ENCODE measurements around the gene PGLYRP4.

Gene PGLYRP4

GRCh38 chr1:153366261-153366660 is 17.6 kb upstream of the PGLYRP4 start:
- no peak overlapping the region for H3K4me3 ChIP-seq (ENCODE audit: low read depth, low read length)
- no peak for DNase-seq (ENCODE audit: low read depth)
- no peak for TF ChIP-seq CTCF (IDR thresholded peaks at IDR 0.05; ENCODE audit: control insufficient read depth, extremely low read depth, insufficient read depth)

DNA sequence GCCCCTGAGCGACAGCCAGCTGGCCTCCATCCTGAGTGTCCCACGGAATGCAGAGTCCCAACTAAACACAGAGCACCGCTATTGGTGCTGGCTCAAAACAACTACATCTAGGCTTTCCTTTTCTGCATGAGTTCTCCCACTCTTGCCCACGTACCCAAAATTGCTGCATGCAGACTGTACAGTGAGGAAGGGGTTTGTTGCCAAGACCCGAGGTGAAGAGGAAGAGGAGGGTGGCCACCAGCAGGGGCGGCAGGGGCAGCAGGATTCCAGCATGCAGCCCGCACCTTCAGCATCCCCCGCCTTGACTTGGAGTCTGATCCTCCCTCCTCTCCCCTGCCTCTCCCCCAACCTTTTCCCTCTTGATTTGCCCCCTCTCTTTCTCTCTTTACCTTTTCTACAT is 17.1 kb upstream of the PGLYRP4 start:
- no peak overlapping the region for H3K4me3 ChIP-seq (ENCODE audit: low read depth, low read length)
- no peak for TF ChIP-seq CTCF (IDR thresholded peaks at IDR 0.05; ENCODE audit: control insufficient read depth, extremely low read depth, insufficient read depth)
- DNase-seq (ENCODE audit: low read depth): no peak

DNA sequence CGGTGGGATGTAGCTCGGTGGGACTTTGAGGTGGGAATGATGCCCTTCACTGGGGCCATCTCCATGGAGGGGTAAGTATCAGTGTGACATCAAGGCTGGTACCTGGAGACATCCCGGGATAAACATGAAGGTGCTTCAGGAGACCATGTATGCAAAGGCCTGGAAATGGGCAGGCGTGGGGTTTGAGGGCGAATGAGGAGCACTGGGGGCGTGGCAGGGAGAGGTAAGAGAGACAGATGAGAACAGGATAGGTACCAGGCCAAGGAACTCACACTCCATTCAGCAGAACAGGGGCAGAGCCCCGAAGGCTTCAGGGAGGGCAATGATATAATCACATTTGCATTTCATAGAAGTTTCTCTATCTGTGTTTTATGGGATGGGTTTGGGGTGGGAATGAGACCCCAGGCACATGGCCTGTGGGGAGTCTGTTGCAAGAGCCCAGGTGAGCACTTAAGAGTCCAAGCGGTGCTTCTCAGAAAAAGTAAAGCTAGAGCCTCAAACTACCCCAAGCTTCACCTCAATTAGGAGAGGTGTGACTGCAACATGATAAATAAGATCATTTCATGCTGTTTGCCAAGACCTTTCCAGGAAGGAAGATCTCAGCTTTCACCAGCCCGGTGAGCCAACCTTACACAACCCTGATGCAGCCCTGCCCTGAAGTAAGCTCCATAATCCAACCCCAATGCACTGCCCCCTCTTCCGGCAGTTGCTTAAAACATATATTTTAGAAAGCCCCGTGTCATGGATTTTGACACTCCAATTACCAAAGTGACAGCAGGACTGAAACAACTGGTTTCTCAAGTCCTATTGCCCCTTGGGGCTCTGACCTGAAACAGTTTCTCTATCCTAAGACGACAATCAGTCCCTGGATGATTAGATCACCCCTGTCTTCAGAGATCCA is 16.4 kb upstream of the PGLYRP4 start:
- no peak for TF ChIP-seq CTCF (IDR thresholded peaks at IDR 0.05; ENCODE audit: control insufficient read depth, extremely low read depth, insufficient read depth)
- H3K4me3 ChIP-seq (ENCODE audit: low read depth, low read length): no peak overlapping the region
- no peak for DNase-seq (ENCODE audit: low read depth)

DNA sequence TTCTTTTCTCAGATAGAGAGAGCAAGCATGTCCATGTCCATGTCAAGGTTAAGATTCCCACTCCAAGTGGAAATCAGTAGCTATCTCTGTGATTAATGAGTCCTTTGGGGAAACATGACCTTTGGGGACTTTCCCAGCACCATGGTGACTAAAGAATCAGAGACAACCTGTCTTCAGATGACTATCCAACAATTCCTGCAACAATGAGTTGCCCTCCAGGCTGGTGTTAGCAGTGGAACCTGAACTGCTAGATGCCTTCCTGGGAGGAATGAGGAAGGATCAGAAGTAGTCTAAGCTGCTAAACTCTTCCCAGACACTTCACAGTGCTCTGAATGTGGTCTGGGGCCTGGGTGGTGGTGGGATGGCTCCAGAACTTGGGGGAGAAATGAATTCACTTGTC is 15.5 kb upstream of the PGLYRP4 start:
- DNase-seq (ENCODE audit: low read depth): no peak
- H3K4me3 ChIP-seq (ENCODE audit: low read depth, low read length): no peak overlapping the region
- no peak for TF ChIP-seq CTCF (IDR thresholded peaks at IDR 0.05; ENCODE audit: control insufficient read depth, extremely low read depth, insufficient read depth)

GRCh38 chr1:153363641-153364040 is 15.0 kb upstream of the PGLYRP4 start:
- DNase-seq (ENCODE audit: low read depth): no peak
- TF ChIP-seq CTCF (IDR thresholded peaks at IDR 0.05; ENCODE audit: control insufficient read depth, extremely low read depth, insufficient read depth): no peak
- H3K4me3 ChIP-seq (ENCODE audit: low read depth, low read length): no peak overlapping the region

DNA sequence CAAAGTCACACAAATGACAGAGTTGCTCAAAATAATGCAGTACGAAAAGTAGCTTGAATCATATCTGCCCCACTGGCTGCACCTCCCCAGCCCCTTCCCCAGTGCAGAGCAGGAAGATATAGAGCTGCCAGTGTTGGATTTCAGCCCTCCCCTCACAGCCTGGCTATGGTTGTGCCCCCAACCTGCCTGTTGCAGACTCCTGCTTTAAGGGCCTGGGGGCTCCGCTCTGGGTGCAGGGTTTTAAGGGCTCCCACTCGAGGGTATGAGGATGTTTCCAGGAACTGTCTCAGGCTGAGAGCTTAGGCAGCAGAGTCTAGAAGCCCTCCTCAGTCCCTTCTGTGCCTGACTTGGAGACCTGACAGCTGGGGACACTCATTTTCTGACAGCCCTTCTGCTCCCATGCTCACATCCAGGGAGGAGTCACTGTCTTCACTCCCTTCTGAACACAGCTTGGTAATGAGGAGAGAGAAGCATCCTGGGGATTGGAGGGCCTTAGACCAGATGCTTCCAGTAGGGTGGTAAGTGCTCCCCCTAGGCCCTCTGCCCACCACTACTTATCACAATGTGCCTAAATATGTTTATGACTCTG is 13.6 kb upstream of the PGLYRP4 start:
- no peak overlapping the region for H3K4me3 ChIP-seq (ENCODE audit: low read depth, low read length)
- no peak for TF ChIP-seq CTCF (IDR thresholded peaks at IDR 0.05; ENCODE audit: control insufficient read depth, extremely low read depth, insufficient read depth)
- DNase-seq (ENCODE audit: low read depth): no peak

Measured in LNCaP clone FGC (cell line).